ENCODE data around the gene TAAR5. TPM values are rescaled to one million over a fixed set of nuclear protein-coding genes. Genes with fewer than 3 reads are reported as not detected.
"Not testable (repeated sequence)": the region's sequence is repeated elsewhere in the genome, so short reads cannot be mapped to it uniquely, and the experiment has no call there.

Gene TAAR5
- total RNA-seq, 4 donors from 2014 or later: not detected

GRCh38 chr6:132567566-132567965 lies 22.0 kb downstream of the TAAR5 start:
- WGBS, 2 donors (ENCODE audit: low coverage in 1 of 2): 40 to 56% methylated on average over 1 of the region's 1 CpG
- no peak for ATAC-seq
- Histone ChIP-seq H3K36me3 (no peaks in the 10 kb centered on the region), H3K4me1 (no peaks in the 10 kb centered on the region), H3K27me3 (peaks cover 3% of the 10 kb centered on the region), H3K9me3 (no peaks in the 10 kb centered on the region), H3K27ac (no peak overlapping the region), H3K4me3 (no peak overlapping the region)
- TF ChIP-seq POLR2A (IDR thresholded peaks at IDR 0.05) (no peak), POLR2AphosphoS5 (IDR thresholded peaks at IDR 0.05) (no peak), CTCF (IDR thresholded peaks at IDR 0.05) (no peak), EP300 (IDR thresholded peaks at IDR 0.05) (no peak)

GRCh38 chr6:132566404-132566803 lies 23.1 kb downstream of the TAAR5 start:
- H3K36me3 ChIP-seq: no peaks in the 10 kb centered on the region
- H3K27me3 ChIP-seq: peaks cover 3% of the 10 kb centered on the region
- no peak for ATAC-seq
- H3K4me3 ChIP-seq: no peak overlapping the region
- 85 to 90% methylated on average over 6 of the region's 6 CpGs for WGBS, 2 donors (ENCODE audit: low coverage in 1 of 2)
- no peaks in the 10 kb centered on the region for H3K9me3 ChIP-seq
- no peak overlapping the region for H3K27ac ChIP-seq
- H3K4me1 ChIP-seq: no peaks in the 10 kb centered on the region
- TF ChIP-seq CTCF (IDR thresholded peaks at IDR 0.05) (no peak), POLR2A (IDR thresholded peaks at IDR 0.05) (no peak)

GRCh38 chr6:132560087-132560486 lies 29.5 kb downstream of the TAAR5 start:
- H3K9me3 ChIP-seq, H3K4me3 ChIP-seq, H3K27ac ChIP-seq, ATAC-seq, H3K36me3 ChIP-seq, H3K27me3 ChIP-seq, H3K4me1 ChIP-seq: not testable (repeated sequence)
- 72 to 94% methylated on average over 3 of the region's 3 CpGs for WGBS, 2 donors (ENCODE audit: low coverage in 1 of 2)

GRCh38 chr6:132552372-132552771 lies 37.2 kb downstream of the TAAR5 start, which contains the start of gene TAAR8:
Gene TAAR8 (plus strand): TSS chr6:132552672. CDS start chr6:132552693, 21 bp downstream.
- WGBS, 2 donors (ENCODE audit: low coverage in 1 of 2): 89 to 94% methylated on average over 2 of the region's 2 CpGs
- Histone ChIP-seq H3K4me1 (no peaks in the 10 kb centered on the region), H3K27me3 (peaks cover 7% of the 10 kb centered on the region), H3K4me3 (no peak within 1 kb of the TSS), H3K9me3 (no peaks in the 10 kb centered on the region), H3K36me3 (no peaks in the 10 kb centered on the region), H3K27ac (no peak within 1 kb of the TSS)
- no peak for ATAC-seq
- no peak for TF ChIP-seq POLR2AphosphoS5 (IDR thresholded peaks at IDR 0.05)
- no peak for TF ChIP-seq CTCF (IDR thresholded peaks at IDR 0.05)
- no peak for TF ChIP-seq EP300 (IDR thresholded peaks at IDR 0.05)
- no peak for TF ChIP-seq POLR2A (IDR thresholded peaks at IDR 0.05)

- TF ChIP-seq EP300 (IDR thresholded peaks at IDR 0.05) (no peak), POLR2A (IDR thresholded peaks at IDR 0.05) (no peak)
- ATAC-seq: no peak
- 83% methylated on average over 4 of the region's 4 CpGs; no CpG with 5 or more reads in 1 of the 2 donors for WGBS, 2 donors (ENCODE audit: low coverage in 1 of 2)
- Histone ChIP-seq H3K4me3 (no peak overlapping the region), H3K36me3 (no peaks in the 10 kb centered on the region), H3K27me3 (peaks cover 7% of the 10 kb centered on the region), H3K4me1 (no peaks in the 10 kb centered on the region), H3K9me3 (no peaks in the 10 kb centered on the region), H3K27ac (no peak overlapping the region)
These were observed 38.3 kb downstream of the TAAR5 start for GRCh38 chr6:132551214-132551613.

GRCh38 chr6:132548746-132549463 lies 40.6 kb downstream of the TAAR5 start:
- H3K27me3 ChIP-seq: peaks cover 7% of the 10 kb centered on the region

More at GRCh38 chr6:132548746-132549463, 40.6 kb downstream of the TAAR5 start:
- no peaks in the 10 kb centered on the region for H3K9me3 ChIP-seq
- no peaks in the 10 kb centered on the region for H3K36me3 ChIP-seq
- ATAC-seq: no peak
- 81 to 88% methylated on average over 3 to 4 of the region's 4 CpGs for WGBS, 2 donors (ENCODE audit: low coverage in 1 of 2)
- TF ChIP-seq EP300 (IDR thresholded peaks at IDR 0.05) (no peak), POLR2A (IDR thresholded peaks at IDR 0.05) (no peak), POLR2AphosphoS5 (IDR thresholded peaks at IDR 0.05) (no peak), CTCF (IDR thresholded peaks at IDR 0.05) (no peak)
- no peak overlapping the region for H3K27ac ChIP-seq
- no peaks in the 10 kb centered on the region for H3K4me1 ChIP-seq
- no peak overlapping the region for H3K4me3 ChIP-seq

Data from gastroesophageal sphincter (tissue), 4 donors.